AG09309 (cell line): ENCODE data around the gene IGSF9B.

Experiments
- DNase-seq: peaks from one replicate; pipeline ENCODE4 v3.0.0-alpha.2; 2010; ENCODE audit warnings: low read depth
- H3K4me3 ChIP-seq: 2 replicates; pipeline ENCODE4 v1.5.1; 2011; ENCODE audit warnings: mild to moderate bottlenecking, low read depth, low read length, moderate library complexity; ENCODE audit not compliant: control insufficient read depth
- CTCF ChIP-seq: IDR thresholded peaks from 2 replicates; pipeline ENCODE4 v1.5.1; 2011; ENCODE audit warnings: mild to moderate bottlenecking, low read depth, low read length, inconsistent platforms; ENCODE audit not compliant: insufficient read depth, control insufficient read depth; ENCODE audit errors: missing control alignments

Gene IGSF9B

GRCh38 chr11:133947321-133947756 is 9.4 kb downstream of the IGSF9B start:
- peak; percentile 62 for TF ChIP-seq CTCF
- no peak for DNase-seq

GRCh38 chr11:133946541-133947318 is 10.0 kb downstream of the IGSF9B start:
- no peak for DNase-seq
- no peak for TF ChIP-seq CTCF
- H3K4me3 ChIP-seq = no peak overlapping the region

More at GRCh38 chr11:133947321-133947756, 9.4 kb downstream of the IGSF9B start:
- H3K4me3 ChIP-seq = no peak overlapping the region

GRCh38 chr11:133946051-133946450 is 10.7 kb downstream of the IGSF9B start:
- H3K4me3 ChIP-seq = no peak overlapping the region
- no peak for TF ChIP-seq CTCF
- no peak for DNase-seq

- DNase-seq = no peak
- no peak for TF ChIP-seq CTCF
- H3K4me3 ChIP-seq = no peak overlapping the region
These were observed 11.4 kb downstream of the IGSF9B start for GRCh38 chr11:133945087-133945974.

- DNase-seq = no peak
- no peak for TF ChIP-seq CTCF
- H3K4me3 ChIP-seq = no peak overlapping the region
These were observed 12.6 kb downstream of the IGSF9B start for GRCh38 chr11:133943950-133944698.

GRCh38 chr11:133942577-133942976 is 14.2 kb downstream of the IGSF9B start:
- no peak overlapping the region for H3K4me3 ChIP-seq
- DNase-seq = no peak
- TF ChIP-seq CTCF = no peak
